Neural cell (in vitro differentiated cells): Measurements from ENCODE around the gene DMTF1.

Source experiments
- EP300 ChIP-seq: fragments of 450-650 bp; conservative IDR thresholded peaks from 2 replicates; pipeline ENCODE4 v1.6.1; 2014; ENCODE audit warnings: antibody characterized with exemption, mild to moderate bottlenecking, moderate library complexity; ENCODE audit not compliant: poor library complexity, severe bottlenecking
- POLR2AphosphoS5 ChIP-seq: IDR thresholded peaks from 2 replicates; pipeline ENCODE4 v1.6.1; 2012
- RAD21 ChIP-seq: fragments of 450-650 bp; conservative IDR thresholded peaks from 2 replicates; pipeline ENCODE4 v1.6.1; 2014; ENCODE audit warnings: antibody characterized with exemption, mild to moderate bottlenecking, moderate library complexity
- TF ChIP-seq, protein P1 (sequence below): fragments of 450-650 bp; IDR thresholded peaks from 2 replicates; pipeline ENCODE4 v1.5.1; 2014; ENCODE audit warnings: antibody characterized with exemption, mild to moderate bottlenecking, moderate library complexity; ENCODE audit not compliant: poor library complexity, severe bottlenecking
- TF ChIP-seq, protein P2 (sequence below): IDR thresholded peaks from 2 replicates; pipeline ENCODE4 v1.6.1; 2012; ENCODE audit warnings: borderline replicate concordance

DNA sequence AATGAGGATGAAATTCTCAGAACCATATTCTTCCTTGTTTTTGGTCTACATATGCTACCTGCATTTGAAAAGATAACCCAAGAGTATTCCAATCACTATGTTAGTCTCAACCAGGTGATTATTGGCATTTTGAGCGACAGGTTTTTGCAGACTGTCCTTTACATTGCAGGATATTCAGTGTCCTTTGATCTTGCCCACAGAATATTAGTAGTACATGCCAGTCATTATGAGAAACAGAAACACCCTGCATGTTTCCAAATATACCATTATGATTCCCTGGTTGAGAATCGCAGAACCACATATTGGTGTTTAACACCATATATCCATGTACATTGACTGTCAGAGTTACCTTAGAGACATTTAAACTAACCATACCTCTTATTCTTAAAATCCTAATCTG, 36.7 kb downstream of the DMTF1 start:
- TF ChIP-seq, protein P1, sequence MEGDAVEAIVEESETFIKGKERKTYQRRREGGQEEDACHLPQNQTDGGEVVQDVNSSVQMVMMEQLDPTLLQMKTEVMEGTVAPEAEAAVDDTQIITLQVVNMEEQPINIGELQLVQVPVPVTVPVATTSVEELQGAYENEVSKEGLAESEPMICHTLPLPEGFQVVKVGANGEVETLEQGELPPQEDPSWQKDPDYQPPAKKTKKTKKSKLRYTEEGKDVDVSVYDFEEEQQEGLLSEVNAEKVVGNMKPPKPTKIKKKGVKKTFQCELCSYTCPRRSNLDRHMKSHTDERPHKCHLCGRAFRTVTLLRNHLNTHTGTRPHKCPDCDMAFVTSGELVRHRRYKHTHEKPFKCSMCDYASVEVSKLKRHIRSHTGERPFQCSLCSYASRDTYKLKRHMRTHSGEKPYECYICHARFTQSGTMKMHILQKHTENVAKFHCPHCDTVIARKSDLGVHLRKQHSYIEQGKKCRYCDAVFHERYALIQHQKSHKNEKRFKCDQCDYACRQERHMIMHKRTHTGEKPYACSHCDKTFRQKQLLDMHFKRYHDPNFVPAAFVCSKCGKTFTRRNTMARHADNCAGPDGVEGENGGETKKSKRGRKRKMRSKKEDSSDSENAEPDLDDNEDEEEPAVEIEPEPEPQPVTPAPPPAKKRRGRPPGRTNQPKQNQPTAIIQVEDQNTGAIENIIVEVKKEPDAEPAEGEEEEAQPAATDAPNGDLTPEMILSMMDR = no peak
- TF ChIP-seq, protein P2, sequence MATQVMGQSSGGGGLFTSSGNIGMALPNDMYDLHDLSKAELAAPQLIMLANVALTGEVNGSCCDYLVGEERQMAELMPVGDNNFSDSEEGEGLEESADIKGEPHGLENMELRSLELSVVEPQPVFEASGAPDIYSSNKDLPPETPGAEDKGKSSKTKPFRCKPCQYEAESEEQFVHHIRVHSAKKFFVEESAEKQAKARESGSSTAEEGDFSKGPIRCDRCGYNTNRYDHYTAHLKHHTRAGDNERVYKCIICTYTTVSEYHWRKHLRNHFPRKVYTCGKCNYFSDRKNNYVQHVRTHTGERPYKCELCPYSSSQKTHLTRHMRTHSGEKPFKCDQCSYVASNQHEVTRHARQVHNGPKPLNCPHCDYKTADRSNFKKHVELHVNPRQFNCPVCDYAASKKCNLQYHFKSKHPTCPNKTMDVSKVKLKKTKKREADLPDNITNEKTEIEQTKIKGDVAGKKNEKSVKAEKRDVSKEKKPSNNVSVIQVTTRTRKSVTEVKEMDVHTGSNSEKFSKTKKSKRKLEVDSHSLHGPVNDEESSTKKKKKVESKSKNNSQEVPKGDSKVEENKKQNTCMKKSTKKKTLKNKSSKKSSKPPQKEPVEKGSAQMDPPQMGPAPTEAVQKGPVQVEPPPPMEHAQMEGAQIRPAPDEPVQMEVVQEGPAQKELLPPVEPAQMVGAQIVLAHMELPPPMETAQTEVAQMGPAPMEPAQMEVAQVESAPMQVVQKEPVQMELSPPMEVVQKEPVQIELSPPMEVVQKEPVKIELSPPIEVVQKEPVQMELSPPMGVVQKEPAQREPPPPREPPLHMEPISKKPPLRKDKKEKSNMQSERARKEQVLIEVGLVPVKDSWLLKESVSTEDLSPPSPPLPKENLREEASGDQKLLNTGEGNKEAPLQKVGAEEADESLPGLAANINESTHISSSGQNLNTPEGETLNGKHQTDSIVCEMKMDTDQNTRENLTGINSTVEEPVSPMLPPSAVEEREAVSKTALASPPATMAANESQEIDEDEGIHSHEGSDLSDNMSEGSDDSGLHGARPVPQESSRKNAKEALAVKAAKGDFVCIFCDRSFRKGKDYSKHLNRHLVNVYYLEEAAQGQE = no peak
- TF ChIP-seq EP300 (no peak), POLR2AphosphoS5 (no peak), RAD21 (no peak)
